ENCODE results near the gene CCDC197.

CCDC197 gene

GRCh38 chr14:93981316-93982229, 15.5 kb upstream of the CCDC197 start:
- ChIA-PET CTCF (interaction anchor here (0.7 to 5.2 kb wide), 4 partner anchors 16 to 326 kb away, joined by 3 to 27 read pairs (median 3); no protein-coding TSS in a partner anchor), POLR2A (no interaction called here)
- H3K4me1 ChIP-seq (ENCODE audit: control insufficient read depth, insufficient read depth, low read length), result no peaks in the 10 kb centered on the region
- TF ChIP-seq ZBTB48 (tag by site-specific recombination; IDR thresholded peaks at IDR 0.05) (peak; percentile 91), ZNF629 (tag by site-specific recombination; IDR thresholded peaks at IDR 0.05) (no peak), ZNF350 (tag by site-specific recombination; IDR thresholded peaks at IDR 0.05) (no peak), SP3 (tag by site-specific recombination; IDR thresholded peaks at IDR 0.05) (no peak), MEIS1 (CRISPR knock-in tag; IDR thresholded peaks at IDR 0.05; ENCODE audit: borderline replicate concordance) (no peak), ZNF514 (tag by site-specific recombination; IDR thresholded peaks at IDR 0.05) (no peak)
- H3K27ac ChIP-seq (ENCODE audit: extremely low read depth, low read depth, low read length), result no peak overlapping the region
- H3K36me3 ChIP-seq (ENCODE audit: control insufficient read depth in 2 of 2, insufficient read depth in 1 of 2, low read length in 2 of 2), result no peaks in the 10 kb centered on the region
- H3K4me3 ChIP-seq (ENCODE audit: low read depth, low read length), result no peak overlapping the region
- no peaks in the 10 kb centered on the region for H3K9me3 ChIP-seq (ENCODE audit: control insufficient read depth, insufficient read depth, low read depth, low read length)

GRCh38 chr14:93982230-93983007, 14.7 kb upstream of the CCDC197 start:
- POLR2A ChIA-PET, result no interaction called here
- TF ChIP-seq ZSCAN18 (tag by site-specific recombination; IDR thresholded peaks at IDR 0.05), result no peak
- peak; percentile 81 for TF ChIP-seq GLIS1 (tag by site-specific recombination; IDR thresholded peaks at IDR 0.05)
- TF ChIP-seq KLF1 (tag by site-specific recombination; IDR thresholded peaks at IDR 0.05), result no peak
- 0 out of 2 replicates have a peak, but pooled peaks have one; percentile 26 for TF ChIP-seq ZFHX2 (tag by site-specific recombination; conservative IDR thresholded peaks at IDR 0.05)
- TF ChIP-seq EGR2 (tag by site-specific recombination; IDR thresholded peaks at IDR 0.05; ENCODE audit: low read depth), result peak; percentile 60
- CTCF ChIA-PET, result interaction anchor here (0.7 to 5.2 kb wide), 4 partner anchors 18 to 327 kb away, joined by 3 to 27 read pairs (median 15); no protein-coding TSS in a partner anchor

GRCh38 chr14:93984070-93984469, 13.0 kb upstream of the CCDC197 start:
- ChIA-PET CTCF (interaction anchor here (0.7 to 5.2 kb wide), 9 partner anchors 13 to 153 kb away, joined by 3 to 27 read pairs (median 5); no protein-coding TSS in a partner anchor), POLR2A (no interaction called here)
- Histone ChIP-seq H3K4me1 (ENCODE audit: control insufficient read depth, insufficient read depth, low read length) (no peaks in the 10 kb centered on the region), H3K36me3 (ENCODE audit: control insufficient read depth in 2 of 2, insufficient read depth in 1 of 2, low read length in 2 of 2) (no peaks in the 10 kb centered on the region), H3K4me3 (ENCODE audit: low read depth, low read length) (no peak overlapping the region), H3K27ac (ENCODE audit: extremely low read depth, low read depth, low read length) (no peak overlapping the region), H3K9me3 (ENCODE audit: control insufficient read depth, insufficient read depth, low read depth, low read length) (no peaks in the 10 kb centered on the region)
- TF ChIP-seq MEIS1 (CRISPR knock-in tag; IDR thresholded peaks at IDR 0.05; ENCODE audit: borderline replicate concordance) (no peak), GLIS1 (tag by site-specific recombination; IDR thresholded peaks at IDR 0.05) (peak; percentile 99), ZNF660 (tag by site-specific recombination; IDR thresholded peaks at IDR 0.05) (peak; percentile 38; the same call in 1 of the 2 replicates), KLF9 (tag by site-specific recombination; IDR thresholded peaks at IDR 0.05; ENCODE audit: low read depth) (no peak), ZIC2 (tag by site-specific recombination; IDR thresholded peaks at IDR 0.05) (peak; percentile 87), BCL6B (tag by site-specific recombination; IDR thresholded peaks at IDR 0.05) (no peak), SETDB1 (IDR thresholded peaks at IDR 0.05; ENCODE audit: insufficient read length, low read length) (no peak)

More at GRCh38 chr14:93982230-93983007, 14.7 kb upstream of the CCDC197 start:
- Histone ChIP-seq H3K36me3 (ENCODE audit: control insufficient read depth in 2 of 2, insufficient read depth in 1 of 2, low read length in 2 of 2) (no peaks in the 10 kb centered on the region), H3K4me1 (ENCODE audit: control insufficient read depth, insufficient read depth, low read length) (no peaks in the 10 kb centered on the region), H3K27ac (ENCODE audit: extremely low read depth, low read depth, low read length) (no peak overlapping the region), H3K4me3 (ENCODE audit: low read depth, low read length) (no peak overlapping the region), H3K9me3 (ENCODE audit: control insufficient read depth, insufficient read depth, low read depth, low read length) (no peaks in the 10 kb centered on the region)
